ENCODE measurements around the gene SORBS2. TPM values are rescaled to one million over a fixed set of nuclear protein-coding genes. Genes with fewer than 3 reads are reported as not detected.

SORBS2 gene
- total RNA-seq, 1 experiment from 2014 or later, result 0.34 TPM

- ATAC-seq (no peak), DNase-seq (ENCODE audit: low read depth, low spot score) (peak; percentile 8)
- Histone ChIP-seq H3K36me3 (ENCODE audit: control insufficient read depth in 1 of 2, insufficient read depth in 2 of 2, low read length in 2 of 2) (no peaks in the 10 kb centered on the region), H3K9me2 (ENCODE audit: insufficient read depth) (no peaks in the 10 kb centered on the region), H3K79me2 (ENCODE audit: insufficient read depth, low read length) (no peaks in the 10 kb centered on the region), H4K20me1 (ENCODE audit: insufficient read depth) (no peaks in the 10 kb centered on the region), H3K9me3 (ENCODE audit: control insufficient read depth in 1 of 2, insufficient read depth in 1 of 2, low read depth in 1 of 2, low read length in 2 of 2) (no peaks in the 10 kb centered on the region), H3K4me2 (ENCODE audit: low read length) (no peak overlapping the region), H3K27me3 (ENCODE audit: insufficient read depth, low read length) (no peaks in the 10 kb centered on the region), H3K4me1 (ENCODE audit: control insufficient read depth in 1 of 2, insufficient read depth in 2 of 2, low read length in 2 of 2) (no peaks in the 10 kb centered on the region), H3K27ac (ENCODE audit: low read depth, low read length) (no peak overlapping the region), H3K4me3 (replicated peaks in 1 of 2; ENCODE audit: low read depth in 1 of 2, low read length in 2 of 2) (no peak overlapping the region), H3K9ac (ENCODE audit: low read length) (no peak overlapping the region), H2AFZ (ENCODE audit: low read depth, low read length, poor library complexity, severe bottlenecking) (no peak overlapping the region)
- RAD21 ChIA-PET (ENCODE audit: low non-redundant PET in 1 of 2, low total read pairs in 2 of 2, uncharacterized antibody in 2 of 2, unreplicated experiment in 2 of 2), result no interaction called here
- CTCF ChIA-PET, result no interaction called here
- intact Hi-C loops (cut with micrococcal nuclease), result no loop called here
- POLR2A ChIA-PET, result no interaction called here
- no TSS peak for BruUV-seq (replicated peaks)
- TF ChIP-seq RAD21 (IDR thresholded peaks at IDR 0.05; ENCODE audit: low read depth) (peak; percentile 39), SIN3A (IDR thresholded peaks at IDR 0.05; ENCODE audit: low read depth) (no peak), CTCF (IDR thresholded peaks at IDR 0.05 in 2 of 3, conservative IDR thresholded peaks at IDR 0.05 in 1 of 3; ENCODE audit: borderline replicate concordance in 1 of 3, insufficient read depth in 1 of 3, low read depth in 2 of 3, low read length in 2 of 3) (peak; percentile 16 to 78 (median 59); a peak in 4 of 6 replicates), FOSL1 (IDR thresholded peaks at IDR 0.05; ENCODE audit: low read depth) (no peak), CBX3 (IDR thresholded peaks at IDR 0.05; ENCODE audit: low read depth) (peak; percentile 41; the same call in 1 of the 2 replicates), ZFX (IDR thresholded peaks at IDR 0.05) (no peak)
Observed at GRCh38 chr4:185634066-185634652, 177.8 kb downstream of the SORBS2 start.

GRCh38 chr4:185626798-185627197 lies 185.2 kb downstream of the SORBS2 start:
- no peaks in the 10 kb centered on the region for H3K27me3 ChIP-seq (ENCODE audit: insufficient read depth, low read length)
- no peak overlapping the region for H2AFZ ChIP-seq (ENCODE audit: low read depth, low read length, poor library complexity, severe bottlenecking)
- no peaks in the 10 kb centered on the region for H3K9me3 ChIP-seq (ENCODE audit: control insufficient read depth in 1 of 2, insufficient read depth in 1 of 2, low read depth in 1 of 2, low read length in 2 of 2)
- ATAC-seq (no peak), DNase-seq (ENCODE audit: low read depth, low spot score) (no peak)
- no peak overlapping the region for H3K27ac ChIP-seq (ENCODE audit: low read depth, low read length)
- H3K36me3 ChIP-seq (ENCODE audit: control insufficient read depth in 1 of 2, insufficient read depth in 2 of 2, low read length in 2 of 2), result no peaks in the 10 kb centered on the region
- H3K9me2 ChIP-seq (ENCODE audit: insufficient read depth), result no peaks in the 10 kb centered on the region
- no peaks in the 10 kb centered on the region for H3K4me1 ChIP-seq (ENCODE audit: control insufficient read depth in 1 of 2, insufficient read depth in 2 of 2, low read length in 2 of 2)
- intact Hi-C loops (cut with micrococcal nuclease), result no loop called here
- CTCF ChIA-PET, result no interaction called here
- POLR2A ChIA-PET, result no interaction called here
- RAD21 ChIA-PET (ENCODE audit: low non-redundant PET in 1 of 2, low total read pairs in 2 of 2, uncharacterized antibody in 2 of 2, unreplicated experiment in 2 of 2), result no interaction called here
- no peaks in the 10 kb centered on the region for H4K20me1 ChIP-seq (ENCODE audit: insufficient read depth)
- no peak overlapping the region for H3K9ac ChIP-seq (ENCODE audit: low read length)
- no TSS peak for BruUV-seq (replicated peaks)
- no peak overlapping the region for H3K4me3 ChIP-seq (replicated peaks in 1 of 2; ENCODE audit: low read depth in 1 of 2, low read length in 2 of 2)
- H3K4me2 ChIP-seq (ENCODE audit: low read length), result no peak overlapping the region
- no peaks in the 10 kb centered on the region for H3K79me2 ChIP-seq (ENCODE audit: insufficient read depth, low read length)
- no peak for TF ChIP-seq RAD21 (IDR thresholded peaks at IDR 0.05; ENCODE audit: low read depth)
- TF ChIP-seq CTCF (IDR thresholded peaks at IDR 0.05 in 2 of 3, conservative IDR thresholded peaks at IDR 0.05 in 1 of 3; ENCODE audit: borderline replicate concordance in 1 of 3, insufficient read depth in 1 of 3, low read depth in 2 of 3, low read length in 2 of 3), result no peak
- no peak for TF ChIP-seq TCF7L2 (IDR thresholded peaks at IDR 0.05; ENCODE audit: borderline replicate concordance, extremely low read depth, insufficient read depth, insufficient read length)
- TF ChIP-seq ZBTB33 (IDR thresholded peaks at IDR 0.05; ENCODE audit: extremely low read depth, insufficient replicate concordance, low read length), result no peak
- TF ChIP-seq CBX3 (IDR thresholded peaks at IDR 0.05; ENCODE audit: low read depth), result no peak
- TF ChIP-seq YY1 (IDR thresholded peaks at IDR 0.05; ENCODE audit: extremely low read depth, insufficient replicate concordance, low read depth, low read length), result no peak
- TF ChIP-seq SIN3A (IDR thresholded peaks at IDR 0.05; ENCODE audit: low read depth), result no peak
- TF ChIP-seq ZFX (IDR thresholded peaks at IDR 0.05), result no peak
- no peak for TF ChIP-seq EZH2 (IDR thresholded peaks at IDR 0.05)
- TF ChIP-seq JUND (IDR thresholded peaks at IDR 0.05), result no peak
- no peak for TF ChIP-seq SP1 (IDR thresholded peaks at IDR 0.05; ENCODE audit: low read depth)
- TF ChIP-seq EZH2phosphoT487 (IDR thresholded peaks at IDR 0.05; ENCODE audit: borderline replicate concordance), result no peak
